OCI-LY3 (cell line): ENCODE results near the gene ZBTB7C.
"Not testable (repeated sequence)": the region's sequence is repeated elsewhere in the genome, so short reads cannot be mapped to it uniquely, and the experiment has no call there.

Source experiments
- EZH2phosphoT487 ChIP-seq: fragments of 200-600 bp; shearing (Covaris generic); IDR thresholded peaks from 2 replicates; pipeline ENCODE4 v1.6.1; 2018; ENCODE audit warnings: antibody characterized with exemption, mixed run types, low read depth
- TF ChIP-seq, protein P1 (sequence below): fragments of 200-600, 300-600 bp; sonication (generic); IDR thresholded peaks from 2 replicates; pipeline ENCODE4 v1.5.1; 2014; ENCODE audit warnings: antibody characterized with exemption, low read length, low read depth

DNA sequence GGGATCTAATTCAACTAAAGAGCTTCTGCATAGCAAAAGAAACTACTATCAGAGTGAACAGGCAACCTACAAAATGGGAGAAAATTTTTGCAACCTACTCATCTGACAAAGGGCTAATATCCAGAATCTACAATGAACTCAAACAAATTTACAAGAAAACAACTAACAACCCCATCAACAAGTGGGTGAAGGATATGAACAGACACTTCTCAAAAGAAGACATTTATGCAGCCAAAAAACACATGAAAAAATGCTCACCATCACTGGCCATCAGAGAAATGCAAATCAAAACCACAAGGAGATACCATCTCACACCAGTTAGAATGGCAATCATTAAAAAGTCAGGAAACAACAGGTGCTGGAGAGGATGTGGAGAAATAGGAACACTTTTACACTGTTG is 127.7 kb downstream of the ZBTB7C start:
- TF ChIP-seq, protein P1, sequence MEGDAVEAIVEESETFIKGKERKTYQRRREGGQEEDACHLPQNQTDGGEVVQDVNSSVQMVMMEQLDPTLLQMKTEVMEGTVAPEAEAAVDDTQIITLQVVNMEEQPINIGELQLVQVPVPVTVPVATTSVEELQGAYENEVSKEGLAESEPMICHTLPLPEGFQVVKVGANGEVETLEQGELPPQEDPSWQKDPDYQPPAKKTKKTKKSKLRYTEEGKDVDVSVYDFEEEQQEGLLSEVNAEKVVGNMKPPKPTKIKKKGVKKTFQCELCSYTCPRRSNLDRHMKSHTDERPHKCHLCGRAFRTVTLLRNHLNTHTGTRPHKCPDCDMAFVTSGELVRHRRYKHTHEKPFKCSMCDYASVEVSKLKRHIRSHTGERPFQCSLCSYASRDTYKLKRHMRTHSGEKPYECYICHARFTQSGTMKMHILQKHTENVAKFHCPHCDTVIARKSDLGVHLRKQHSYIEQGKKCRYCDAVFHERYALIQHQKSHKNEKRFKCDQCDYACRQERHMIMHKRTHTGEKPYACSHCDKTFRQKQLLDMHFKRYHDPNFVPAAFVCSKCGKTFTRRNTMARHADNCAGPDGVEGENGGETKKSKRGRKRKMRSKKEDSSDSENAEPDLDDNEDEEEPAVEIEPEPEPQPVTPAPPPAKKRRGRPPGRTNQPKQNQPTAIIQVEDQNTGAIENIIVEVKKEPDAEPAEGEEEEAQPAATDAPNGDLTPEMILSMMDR: not testable (repeated sequence)
- TF ChIP-seq EZH2phosphoT487: not testable (repeated sequence)
